ENCODE results near the gene TMEM125.

TMEM125 gene

DNA sequence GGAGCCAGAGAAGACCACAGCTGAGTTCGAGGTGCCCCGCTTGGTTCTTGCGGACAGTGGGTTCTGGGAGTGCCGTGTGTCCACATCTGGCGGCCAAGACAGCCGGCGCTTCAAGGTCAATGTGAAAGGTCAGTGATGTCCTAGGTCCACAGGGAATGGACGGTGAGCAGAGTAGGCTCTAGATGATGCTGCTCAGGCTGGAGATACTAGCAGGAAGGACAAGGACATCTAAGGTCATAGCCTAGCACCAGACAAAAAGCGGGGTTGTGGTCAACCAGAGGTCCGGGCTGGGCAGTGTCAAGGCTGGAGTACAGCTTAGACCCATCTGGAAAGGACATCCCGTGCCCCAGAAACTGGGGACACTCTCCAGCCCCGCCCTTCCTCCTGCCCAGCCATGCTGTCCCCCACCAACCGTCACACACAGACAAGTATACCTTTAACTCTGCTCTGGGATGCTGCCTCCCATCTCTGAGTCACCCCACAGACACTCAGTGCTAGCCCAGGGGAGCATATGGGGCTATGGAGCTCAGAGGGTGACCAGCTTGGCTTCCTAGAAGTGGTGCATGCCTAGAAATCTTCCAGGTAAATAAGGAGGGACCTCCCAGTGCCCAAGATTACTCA, 39.7 kb downstream of the TMEM125 start:
- no peaks in the 10 kb centered on the region for H3F3A ChIP-seq (ENCODE audit: low read depth)
- no peaks in the 10 kb centered on the region for H3K9me2 ChIP-seq (replicated peaks; ENCODE audit: low read depth, low read length)
- H3K27me3 ChIP-seq (ENCODE audit: insufficient read depth, low read length, poor library complexity, severe bottlenecking), result no peaks in the 10 kb centered on the region
- H3K9ac ChIP-seq (ENCODE audit: low read depth, low read length, poor library complexity, severe bottlenecking), result no peak overlapping the region
- H3K79me2 ChIP-seq (ENCODE audit: insufficient read depth, low read length), result no peaks in the 10 kb centered on the region
- no peak for TF ChIP-seq EZH2phosphoT487 (IDR thresholded peaks at IDR 0.05; ENCODE audit: borderline replicate concordance)
- no peak for TF ChIP-seq CTCF (conservative IDR thresholded peaks at IDR 0.05; ENCODE audit: low read length)
- no peak overlapping the region for H2AFZ ChIP-seq (ENCODE audit: low read length)
- H3K4me1 ChIP-seq (ENCODE audit: insufficient read depth, low read length, poor library complexity, severe bottlenecking), result no peaks in the 10 kb centered on the region
- no peak overlapping the region for H3K4me2 ChIP-seq (ENCODE audit: low read depth, low read length, poor library complexity, severe bottlenecking)
- H4K20me1 ChIP-seq (ENCODE audit: insufficient read depth, low read length, poor library complexity, severe bottlenecking), result no peaks in the 10 kb centered on the region
- no peaks in the 10 kb centered on the region for H3K36me3 ChIP-seq (ENCODE audit: insufficient read depth, low read length)
- H3K4me3 ChIP-seq (ENCODE audit: low read length, poor library complexity, severe bottlenecking), result no peak overlapping the region
- H3K9me3 ChIP-seq (ENCODE audit: insufficient read depth, low read depth, low read length), result no peaks in the 10 kb centered on the region

- Histone ChIP-seq H4K20me1 (ENCODE audit: insufficient read depth, low read length, poor library complexity, severe bottlenecking) (no peaks in the 10 kb centered on the region), H3K4me3 (ENCODE audit: low read length, poor library complexity, severe bottlenecking) (no peak overlapping the region), H3K9ac (ENCODE audit: low read depth, low read length, poor library complexity, severe bottlenecking) (no peak overlapping the region), H3K27me3 (ENCODE audit: insufficient read depth, low read length, poor library complexity, severe bottlenecking) (no peaks in the 10 kb centered on the region), H3K4me2 (ENCODE audit: low read depth, low read length, poor library complexity, severe bottlenecking) (no peak overlapping the region), H3K36me3 (ENCODE audit: insufficient read depth, low read length) (no peaks in the 10 kb centered on the region), H3K9me2 (replicated peaks; ENCODE audit: low read depth, low read length) (no peaks in the 10 kb centered on the region), H3K9me3 (ENCODE audit: insufficient read depth, low read depth, low read length) (no peaks in the 10 kb centered on the region), H3K4me1 (ENCODE audit: insufficient read depth, low read length, poor library complexity, severe bottlenecking) (no peaks in the 10 kb centered on the region), H3K79me2 (ENCODE audit: insufficient read depth, low read length) (no peaks in the 10 kb centered on the region), H3F3A (ENCODE audit: low read depth) (no peaks in the 10 kb centered on the region), H2AFZ (ENCODE audit: low read length) (no peak overlapping the region)
- TF ChIP-seq EZH2phosphoT487 (IDR thresholded peaks at IDR 0.05; ENCODE audit: borderline replicate concordance) (no peak), CTCF (conservative IDR thresholded peaks at IDR 0.05; ENCODE audit: low read length) (no peak)
These were observed 41.7 kb downstream of the TMEM125 start for GRCh38 chr1:43311521-43311920.

- H3K9me3 ChIP-seq (ENCODE audit: insufficient read depth, low read depth, low read length), result no peaks in the 10 kb centered on the region
- no peak overlapping the region for H3K4me3 ChIP-seq (ENCODE audit: low read length, poor library complexity, severe bottlenecking)
- H3K4me2 ChIP-seq (ENCODE audit: low read depth, low read length, poor library complexity, severe bottlenecking), result no peak overlapping the region
- TF ChIP-seq CTCF (conservative IDR thresholded peaks at IDR 0.05; ENCODE audit: low read length), result no peak
- TF ChIP-seq EZH2phosphoT487 (IDR thresholded peaks at IDR 0.05; ENCODE audit: borderline replicate concordance), result no peak
- no peaks in the 10 kb centered on the region for H3K9me2 ChIP-seq (replicated peaks; ENCODE audit: low read depth, low read length)
- H3F3A ChIP-seq (ENCODE audit: low read depth), result no peaks in the 10 kb centered on the region
- H3K9ac ChIP-seq (ENCODE audit: low read depth, low read length, poor library complexity, severe bottlenecking), result no peak overlapping the region
- H3K4me1 ChIP-seq (ENCODE audit: insufficient read depth, low read length, poor library complexity, severe bottlenecking), result no peaks in the 10 kb centered on the region
- H3K79me2 ChIP-seq (ENCODE audit: insufficient read depth, low read length), result no peaks in the 10 kb centered on the region
- no peak overlapping the region for H2AFZ ChIP-seq (ENCODE audit: low read length)
- no peaks in the 10 kb centered on the region for H3K27me3 ChIP-seq (ENCODE audit: insufficient read depth, low read length, poor library complexity, severe bottlenecking)
- H3K36me3 ChIP-seq (ENCODE audit: insufficient read depth, low read length), result no peaks in the 10 kb centered on the region
- H4K20me1 ChIP-seq (ENCODE audit: insufficient read depth, low read length, poor library complexity, severe bottlenecking), result no peaks in the 10 kb centered on the region
These were observed 42.4 kb downstream of the TMEM125 start for GRCh38 chr1:43312212-43312623.
